Heart left ventricle (tissue), 16 donors: ENCODE measurements around the gene UROS. TPM values are rescaled to one million over a fixed set of nuclear protein-coding genes. Genes with fewer than 3 reads are reported as not detected.

Experiments used
- ATAC-seq, 4 donors: fragments of 200-7000 bp; cut with Tn5 transposase; one replicate each; pipeline ENCODE4 v1.9.1; 2020 to 2022; ENCODE audit warnings: moderate library complexity in 4 of 4, mild to moderate bottlenecking in 3 of 4, moderate number of reproducible peaks in 1 of 4
- DNase-seq, 5 donors: peaks; one replicate each; pipeline ENCODE4 v3.0.0-alpha.2; 2020
- H3K27ac ChIP-seq, 12 donors: fragments of 200-600 bp; sonication (generic) in 4 of 12; one replicate each; pipeline versions ENCODE4 v1.5.0 to v1.8.0; 2016 to 2022; ENCODE audit warnings: mild to moderate bottlenecking in 2 of 12
- H3K27me3 ChIP-seq, 9 donors: fragments of 200-600 bp; sonication (generic) in 2 of 9; one replicate each; pipeline versions ENCODE4 v1.5.1 to v1.8.0; 2016 to 2022; ENCODE audit warnings: mild to moderate bottlenecking in 3 of 9
- H3K36me3 ChIP-seq, 9 donors: fragments of 200-600 bp; sonication (generic) in 2 of 9; one replicate each; pipeline versions ENCODE4 v1.5.0 to v1.8.0; 2018 to 2022; ENCODE audit warnings: mild to moderate bottlenecking in 2 of 9
- H3K4me1 ChIP-seq, 12 donors: fragments of 200-600 bp; sonication (generic) in 4 of 12; one replicate each; pipeline versions ENCODE4 v1.5.0 to v1.8.0; 2016 to 2022; ENCODE audit warnings: mild to moderate bottlenecking in 3 of 12
- H3K4me3 ChIP-seq, 12 donors: fragments of 200-600 bp; sonication (generic) in 4 of 12; one replicate each; pipeline versions ENCODE4 v1.5.0 to v1.8.0; 2017 to 2022; ENCODE audit warnings: mild to moderate bottlenecking in 9 of 12, moderate library complexity in 4 of 12
- H3K9me3 ChIP-seq, 12 donors: fragments of 200-600 bp; sonication (generic) in 4 of 12; one replicate each; pipeline versions ENCODE4 v1.5.0 to v1.8.0; 2016 to 2022; ENCODE audit warnings: mild to moderate bottlenecking in 1 of 12
- CTCF ChIP-seq, 12 donors: fragments of 200-600 bp; sonication (generic) in 4 of 12; IDR thresholded peaks; one replicate each; pipeline versions ENCODE4 v1.5.0 to v1.8.0; 2018 to 2022; ENCODE audit warnings: antibody characterized with exemption in 12 of 12, mild to moderate bottlenecking in 5 of 12
- POLR2A ChIP-seq, 2 donors: fragments of 450-650 bp; IDR thresholded peaks; one replicate each; pipeline ENCODE4 v1.6.1; 2017; ENCODE audit warnings: antibody characterized with exemption in 2 of 2, mild to moderate bottlenecking in 2 of 2, moderate library complexity in 2 of 2
- WGBS, 4 donors: extraction: QIAGEN DNeasy Blood & Tissue Kit in 2 of 4; methylation state at CpG; one replicate each; pipeline versions ENCODE4 v1.1.5 to v1.1.7; 2013 to 2018; 5-methylcytosine and 5-hydroxymethylcytosine counted together
- intact Hi-C, 10 donors: fragments of 100-400 bp; cut with DNase I; formaldehyde crosslinking; loops; one replicate each; pipeline versions ENCODE4 v1.11.1 to v1.14.2; 2022
- polyA plus RNA-seq, 2 donors: library from polyadenylated mRNA; stranded (reverse); fragments of 200-250 nt; gene quantifications; one replicate each; pipeline ENCODE4 v1.2.3, GENCODE V29; 2013
- total RNA-seq, 9 donors: library from RNA; depleted of rRNA in 2 of 9; stranded (reverse); fragments of >200 nt in 2 of 9; fragmentation: NEBNext Ultra II Directional in 3 of 9; extraction: Animal tissue kit (Norgen Biotek cat#: 25700) in 3 of 9; gene quantifications; one replicate each; pipeline versions ENCODE4 v1.1.0 to v1.2.4, GENCODE V29; 2016 to 2023
- donor health status: ischemic (EF 13 %, LVEDD 7.1; RV severe dilation, severe dysfunction).
- donor health status: healthy with polysubstance abuse.
- donor health status: DM: no; HTN: yes; CAD: no.
- donor health status: DM: no; HTN: no; CAD: no.
- donor health status: ischemic (EF 25% LVEDD 6.9; RV normal size, moderate dysfunction).
- donor health status: ischemic (EF 25% LVEDD 5.7; RV mildly dilated, moderate dysfunction).
- donor health status: healthy.
- donor health status: DM: yes; HTN: yes; CAD: no.
- donor health status: ischemic (EF 35%, LVEDD 5.7; RV mildly dilated, moderate dysfunction).
- donor health status: nonischemic (EF 11% LVEDD 7.7; RV severe dilation, severe dysfunction).
- donor health status: DM: yes; HTN: yes; CAD: no.
- donor health status: PGD.
- donor health status: ischemic (EF 29% LVEDD 5.4; RV normal size, mild dysfunction).
- donor health status: nonischemic (EF 23%, LVEDD 6.1; RV moderate dilation, normal function).

Gene UROS
- total and polyA plus RNA-seq, 11 donors = 38.3 to 81.4 (median 68.5) TPM

- TF ChIP-seq CTCF (IDR thresholded peaks at IDR 0.05) = no peak
- TF ChIP-seq POLR2A (IDR thresholded peaks at IDR 0.05) = no peak
- ATAC-seq = no peak
- Histone ChIP-seq H3K9me3 (no peaks in the 10 kb centered on the region), H3K4me1 (peaks cover 0 to 41% (median 8%) of the 10 kb centered on the region in 12 donors), H3K27me3 (no peaks in the 10 kb centered on the region), H3K4me3 (no peak overlapping the region), H3K27ac (peak overlapping the region in 1 of 12 donors; percentile 37), H3K36me3 (peaks cover 0 to 89% (median 80%) of the 10 kb centered on the region in 9 donors)
- intact Hi-C loops = no loop called here
- WGBS, 4 donors = 56 to 80% (median 74%) methylated on average over 2 of the region's 2 CpGs
- DNase-seq = no peak
These were observed 25.3 kb upstream of the UROS start for GRCh38 chr10:125848371-125848770.

GRCh38 chr10:125846894-125847293 is 23.8 kb upstream of the UROS start:
- ATAC-seq (no peak), DNase-seq (no peak)
- peaks cover 0 to 41% (median 8%) of the 10 kb centered on the region in 12 donors for H3K4me1 ChIP-seq
- H3K36me3 ChIP-seq = peaks cover 0 to 89% (median 78%) of the 10 kb centered on the region in 9 donors
- no peaks in the 10 kb centered on the region for H3K9me3 ChIP-seq
- no peaks in the 10 kb centered on the region for H3K27me3 ChIP-seq
- intact Hi-C loops = no loop called here
- 90 to 99% (median 96%) methylated on average over 3 of the region's 3 CpGs for WGBS, 4 donors
- H3K4me3 ChIP-seq = no peak overlapping the region
- TF ChIP-seq POLR2A (IDR thresholded peaks at IDR 0.05) = no peak
- TF ChIP-seq CTCF (IDR thresholded peaks at IDR 0.05) = no peak
- H3K27ac ChIP-seq = no peak overlapping the region

- intact Hi-C loops = no loop called here
- peak in 2 of 4 donors; percentile 13 to 26 for ATAC-seq
- peaks cover 0 to 32% (median 8%) of the 10 kb centered on the region in 12 donors for H3K4me1 ChIP-seq
- no peak overlapping the region for H3K4me3 ChIP-seq
- no peaks in the 10 kb centered on the region for H3K9me3 ChIP-seq
- no peak for DNase-seq
- H3K36me3 ChIP-seq = peaks cover 0 to 89% (median 78%) of the 10 kb centered on the region in 9 donors
- 92 to 97% (median 95%) methylated on average over 11 of the region's 11 CpGs for WGBS, 4 donors
- no peak overlapping the region for H3K27ac ChIP-seq
- no peaks in the 10 kb centered on the region for H3K27me3 ChIP-seq
- TF ChIP-seq POLR2A (IDR thresholded peaks at IDR 0.05) (no peak), CTCF (IDR thresholded peaks at IDR 0.05) (no peak)
These were observed 22.6 kb upstream of the UROS start for GRCh38 chr10:125845617-125846016.

GRCh38 chr10:125844751-125845221 is 21.7 kb upstream of the UROS start:
- intact Hi-C loops = no loop called here
- Histone ChIP-seq H3K27ac (no peak overlapping the region), H3K36me3 (peaks cover 0 to 89% (median 78%) of the 10 kb centered on the region in 9 donors), H3K4me1 (peaks cover 0 to 32% (median 8%) of the 10 kb centered on the region in 12 donors), H3K27me3 (no peaks in the 10 kb centered on the region), H3K9me3 (no peaks in the 10 kb centered on the region), H3K4me3 (no peak overlapping the region)
- TF ChIP-seq CTCF (IDR thresholded peaks at IDR 0.05) = no peak
- no peak for TF ChIP-seq POLR2A (IDR thresholded peaks at IDR 0.05)
- 68 to 83% (median 78%) methylated on average over 4 to 7 of the region's 7 CpGs for WGBS, 4 donors
- DNase-seq = no peak
- ATAC-seq = peak in 3 of 4 donors; percentile 19 to 46 (median 30)
